Measurements from ENCODE around the gene PDE8B.

PDE8B gene

GRCh38 chr5:77285251-77285841 lies 74.9 kb downstream of the PDE8B start:
- DNase-seq (ENCODE audit: low spot score), result no peak

- DNase-seq (ENCODE audit: low spot score), result no peak
Measured at GRCh38 chr5:77292026-77292757, 81.7 kb downstream of the PDE8B start.

DNA sequence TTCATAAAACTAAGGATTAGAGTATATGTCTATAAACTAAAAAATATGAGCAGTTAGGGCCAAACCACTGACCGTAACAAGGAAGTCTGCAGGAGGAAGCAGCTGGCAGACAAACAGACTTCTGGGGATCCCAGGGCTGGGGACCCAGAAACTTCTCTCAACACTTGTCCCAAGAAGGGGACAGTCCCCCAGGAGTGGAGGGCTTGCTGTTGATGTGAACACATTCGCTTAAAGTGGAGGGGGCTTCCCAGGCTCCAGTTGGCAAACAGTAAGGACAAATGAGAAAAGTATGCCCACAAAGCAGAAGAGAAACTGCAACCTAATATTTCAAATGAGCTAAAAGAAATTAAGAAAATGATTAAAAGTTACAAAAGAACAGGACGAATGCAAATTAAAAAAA lies 83.7 kb downstream of the PDE8B start:
- DNase-seq (ENCODE audit: low spot score), result no peak

DNA sequence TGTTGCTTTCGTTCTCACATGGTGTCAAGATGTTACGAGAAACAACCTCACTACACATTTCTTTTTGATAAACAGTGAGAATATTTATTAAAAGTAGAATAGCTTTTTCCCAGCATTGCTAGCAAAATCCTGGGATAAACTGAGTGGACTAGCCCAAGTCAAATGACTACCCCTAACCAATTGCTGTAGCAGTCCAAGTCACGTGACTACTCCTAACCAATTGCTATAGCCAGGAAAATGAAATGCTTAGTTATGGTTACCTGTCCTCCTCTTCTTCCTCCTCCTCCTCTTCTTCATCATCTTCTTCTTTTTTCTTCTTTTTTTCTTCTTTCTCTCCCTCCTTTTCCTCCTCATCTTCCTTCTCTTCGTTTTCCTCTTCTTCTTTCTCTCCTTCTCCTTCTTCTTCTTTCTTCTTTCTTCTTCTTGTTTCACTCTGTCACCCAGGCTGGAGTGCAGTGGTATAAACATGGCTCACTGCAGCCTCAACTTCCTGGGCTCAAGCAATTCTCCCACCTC lies 85.4 kb downstream of the PDE8B start:
- DNase-seq (ENCODE audit: low spot score), result no peak

DNA sequence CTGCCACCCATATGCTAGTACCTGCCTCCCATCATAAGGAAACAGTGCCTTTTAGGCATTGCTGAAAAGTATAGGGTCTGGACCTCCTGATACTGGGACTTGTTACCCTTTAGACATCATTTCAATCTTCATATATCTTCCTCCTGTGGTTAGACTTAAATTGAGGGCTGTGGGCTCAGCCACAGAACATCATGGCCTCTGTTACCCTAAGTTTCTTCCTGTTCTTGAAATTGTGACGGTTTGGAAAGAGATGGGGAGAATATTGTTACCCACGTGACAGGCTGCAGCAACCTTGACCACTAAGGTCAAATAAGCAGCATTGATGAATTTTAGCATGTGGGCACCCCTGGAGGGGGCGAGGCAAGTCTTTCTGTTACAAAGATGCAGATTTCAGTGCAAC lies 87.7 kb downstream of the PDE8B start:
- no peak for DNase-seq (ENCODE audit: low spot score)

- DNase-seq (ENCODE audit: low spot score), result no peak
Measured at GRCh38 chr5:77300451-77300850, 90.0 kb downstream of the PDE8B start.

GRCh38 chr5:77301447-77301883 lies 91.0 kb downstream of the PDE8B start:
- DNase-seq (ENCODE audit: low spot score), result no peak

GRCh38 chr5:77302247-77302646 lies 91.8 kb downstream of the PDE8B start:
- no peak for DNase-seq (ENCODE audit: low spot score)

GRCh38 chr5:77302653-77303052 lies 92.2 kb downstream of the PDE8B start:
- DNase-seq (ENCODE audit: low spot score), result no peak

DNA sequence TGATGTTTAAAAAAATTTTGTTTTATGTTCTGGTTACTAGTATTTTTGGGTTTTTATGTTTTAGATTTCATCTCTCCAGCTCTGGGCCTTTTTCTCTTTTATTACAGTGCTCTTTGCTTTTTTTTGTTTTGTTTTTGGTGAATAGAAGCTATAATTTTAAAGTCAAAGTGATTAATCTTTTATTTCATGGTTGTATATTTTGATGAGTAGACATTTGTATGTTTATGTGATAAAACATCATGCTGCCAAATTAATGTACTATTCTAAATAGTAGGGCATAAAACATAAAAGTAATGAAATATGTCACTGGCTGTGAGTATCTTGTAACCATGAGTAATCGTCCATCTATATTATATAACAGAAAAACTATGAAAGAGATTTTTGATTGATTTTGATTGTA lies 93.9 kb downstream of the PDE8B start:
- no peak for DNase-seq (ENCODE audit: low spot score)

GRCh38 chr5:77305222-77305846 lies 94.9 kb downstream of the PDE8B start:
- DNase-seq (ENCODE audit: low spot score), result no peak

- DNase-seq (ENCODE audit: low spot score), result no peak
Measured at GRCh38 chr5:77305956-77306355, 95.5 kb downstream of the PDE8B start.

DNA sequence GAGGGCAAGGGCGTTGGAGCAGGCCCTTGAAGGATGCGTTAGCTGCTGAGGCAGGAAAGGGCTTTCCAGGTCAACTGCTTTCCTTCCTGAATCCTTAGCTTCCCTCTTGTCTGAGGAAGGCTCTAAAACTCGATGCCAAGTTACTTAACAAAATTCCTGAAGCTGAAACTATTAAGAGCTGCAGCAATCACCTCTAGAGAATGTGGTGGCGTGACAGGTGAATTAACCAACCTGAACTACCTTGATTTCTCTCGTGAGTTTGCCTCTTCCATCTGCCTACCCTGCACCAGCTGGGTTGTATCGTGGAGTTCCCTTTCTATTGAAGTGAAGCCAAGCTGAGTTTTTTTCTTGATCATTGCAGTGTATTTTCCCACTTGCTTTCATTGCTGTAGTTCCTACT lies 96.1 kb downstream of the PDE8B start:
- no peak for DNase-seq (ENCODE audit: low spot score)

DNA sequence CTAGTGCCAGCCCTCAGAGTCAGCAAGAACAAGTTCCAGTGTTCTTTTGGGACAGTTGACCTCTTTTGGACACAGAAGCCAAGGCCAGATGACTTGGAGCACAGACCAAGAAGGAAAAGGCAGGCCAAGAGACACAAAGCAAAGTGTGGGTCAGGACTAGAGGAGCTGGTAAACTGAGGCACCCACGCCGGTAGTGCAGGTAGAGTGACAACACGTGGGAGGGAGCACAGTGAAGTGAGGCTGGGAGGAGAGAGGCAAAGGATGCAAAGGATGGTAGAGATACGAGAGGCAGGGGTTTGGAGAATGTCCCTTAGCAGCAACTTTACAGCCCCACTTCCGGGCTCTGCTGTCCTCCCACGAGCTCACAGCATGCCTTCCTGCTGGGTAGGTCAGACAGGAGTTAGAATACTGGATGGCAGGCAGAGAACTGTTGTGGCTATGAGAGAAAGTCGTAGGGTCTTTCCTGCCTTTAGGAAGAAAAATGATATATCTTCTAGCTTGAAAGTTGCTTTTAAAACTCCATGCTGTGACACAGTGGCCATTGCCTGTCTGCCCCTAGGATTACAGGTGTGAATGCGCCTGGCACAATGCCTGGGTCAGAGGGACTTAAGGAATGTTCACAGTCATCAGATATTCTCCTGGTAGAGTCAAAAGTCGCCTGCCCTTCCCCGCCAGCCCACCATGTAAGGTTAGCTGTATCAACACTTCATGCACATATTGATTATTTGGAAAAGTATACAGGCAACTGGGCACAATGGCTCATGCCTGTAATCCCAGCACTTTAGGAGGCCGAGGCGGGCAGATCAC lies 97.9 kb downstream of the PDE8B start:
- no peak for DNase-seq (ENCODE audit: low spot score)

- no peak for DNase-seq (ENCODE audit: low spot score)
Measured at GRCh38 chr5:77309140-77309539, 98.7 kb downstream of the PDE8B start.

GRCh38 chr5:77310494-77311213 lies 100.2 kb downstream of the PDE8B start:
- DNase-seq (ENCODE audit: low spot score), result no peak

DNA sequence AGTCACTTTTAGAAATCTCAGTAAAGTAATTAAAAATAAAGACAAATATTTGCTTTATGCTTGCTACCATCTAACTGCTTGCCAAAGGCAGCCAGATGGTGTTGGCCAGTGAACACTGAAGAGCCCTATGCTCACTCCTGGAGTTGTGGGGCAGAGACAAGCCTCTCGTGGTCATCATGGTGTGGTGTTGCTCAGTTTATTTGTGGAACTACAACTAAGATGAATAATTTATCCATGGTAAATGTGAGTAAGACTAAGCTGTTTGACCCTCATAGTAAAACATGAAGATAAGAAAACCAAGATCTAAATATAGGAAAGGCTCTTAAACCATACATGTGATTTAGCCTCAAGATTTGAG lies 100.7 kb downstream of the PDE8B start:
- no peak for DNase-seq (ENCODE audit: low spot score)

DNA sequence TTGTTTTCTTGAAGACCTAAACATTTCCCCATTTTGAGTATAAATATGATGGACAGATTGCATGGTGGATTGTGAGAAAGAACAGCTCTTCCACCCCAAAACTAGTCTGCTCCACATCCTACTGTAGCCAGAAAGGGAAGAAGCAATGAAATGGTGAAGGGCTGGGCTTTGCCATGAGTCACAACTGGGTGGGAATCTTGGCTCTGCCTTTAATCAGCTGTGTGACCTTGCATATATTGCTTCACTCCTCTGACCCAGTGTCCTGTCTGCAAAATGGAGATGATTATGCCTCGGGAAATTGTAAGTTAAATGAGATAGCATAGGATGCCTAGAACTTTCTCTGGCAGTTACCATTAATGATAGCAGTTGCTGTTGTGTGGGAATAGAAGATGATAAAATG lies 101.9 kb downstream of the PDE8B start:
- DNase-seq (ENCODE audit: low spot score), result no peak

DNA sequence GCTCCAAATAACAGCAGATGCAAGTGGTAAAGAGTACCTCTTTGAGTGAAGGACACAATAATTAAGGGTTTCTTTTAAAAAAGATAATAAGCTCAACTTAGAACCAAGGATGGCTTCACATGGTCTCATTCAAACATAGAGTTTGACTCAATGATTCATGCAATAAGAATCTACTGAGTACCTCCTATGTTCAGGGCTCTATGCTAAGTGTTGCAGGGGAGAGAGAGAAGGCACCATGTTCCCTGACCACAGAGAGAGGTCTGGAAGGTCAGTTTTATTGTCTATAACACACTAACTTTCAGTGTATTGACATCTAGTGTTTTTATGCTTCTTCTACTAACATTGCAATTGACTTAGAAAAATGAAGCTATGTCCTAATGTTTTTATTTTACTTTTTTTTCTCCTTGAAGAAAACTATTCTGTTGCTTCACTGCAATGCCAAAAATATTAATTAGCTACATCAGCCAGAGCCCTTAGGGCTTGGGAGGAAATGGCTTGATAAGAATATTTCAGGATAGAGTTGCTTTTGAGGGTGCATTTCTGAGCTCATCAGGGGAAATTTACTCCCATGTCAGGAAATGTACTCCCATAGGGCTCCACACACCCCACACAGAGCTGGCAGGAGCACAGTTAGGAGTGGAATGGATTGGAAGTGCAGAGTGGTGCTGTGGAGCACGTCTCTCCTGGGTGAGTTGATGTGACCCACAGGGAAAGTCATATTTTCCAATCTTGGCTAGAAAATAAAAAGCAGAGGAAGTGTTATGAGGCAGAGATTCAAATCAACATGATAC lies 106.6 kb downstream of the PDE8B start:
- no peak for DNase-seq (ENCODE audit: low spot score)

DNA sequence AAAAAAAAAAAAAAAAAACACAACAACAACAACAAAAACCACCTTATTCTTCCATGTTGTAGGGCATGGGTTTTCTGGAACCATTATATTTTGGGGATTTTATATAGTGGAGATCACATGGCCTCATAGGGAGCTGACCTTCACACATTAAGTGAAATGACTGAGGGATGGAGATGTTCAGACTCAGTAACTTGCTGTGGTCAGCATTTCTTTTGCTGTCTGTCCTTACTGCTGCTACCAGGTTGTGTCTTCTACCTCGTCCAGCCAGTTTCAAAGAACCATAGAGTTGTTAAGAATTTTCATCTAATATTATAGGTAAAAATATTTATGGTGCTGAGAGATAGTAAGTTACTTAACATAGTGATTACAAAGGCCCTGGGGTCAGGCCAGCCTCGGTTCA lies 107.6 kb downstream of the PDE8B start:
- no peak for DNase-seq (ENCODE audit: low spot score)

Data from RKO (cell line).